DMS 273 (cell line): ENCODE measurements around the gene HINFP.
"Not testable (repeated sequence)": the region's sequence is repeated elsewhere in the genome, so short reads cannot be mapped to it uniquely, and the experiment has no call there.

Experiments used
- DNase-seq: peaks from one replicate; lab custom pipeline; 2025; ENCODE audit not compliant: unreplicated experiment; lab: John Stamatoyannopoulos, UW

The HINFP gene

GRCh38 chr11:119181677-119182412 is 60.5 kb downstream of the HINFP start:
- DNase-seq: no peak

GRCh38 chr11:119184399-119184798 is 63.0 kb downstream of the HINFP start:
- DNase-seq: not testable (repeated sequence)
